Trophoblast cell (in vitro differentiated cells and primary cell): Measurements from ENCODE around the gene SHISA4.

ENCODE experiments used
- DNase-seq, 2 donors: peaks; one replicate each; pipeline ENCODE4 v3.0.0-alpha.2; 2016
- H2AFZ ChIP-seq: 2 replicates; pipeline ENCODE4 v1.6.1; 2013; ENCODE audit warnings: low read length, moderate library complexity, mild to moderate bottlenecking; ENCODE audit not compliant: insufficient read depth, poor library complexity
- H2AK5ac ChIP-seq: 2 replicates; pipeline ENCODE4 v1.6.1; 2013; ENCODE audit warnings: mild to moderate bottlenecking, low read length
- H2BK120ac ChIP-seq: 2 replicates; pipeline ENCODE4 v1.6.1; 2013; ENCODE audit warnings: low read length, mild to moderate bottlenecking, moderate library complexity; ENCODE audit not compliant: insufficient read depth, poor library complexity
- H2BK12ac ChIP-seq: 2 replicates; pipeline ENCODE4 v1.6.1; 2013; ENCODE audit warnings: mild to moderate bottlenecking, low read length, moderate library complexity
- H2BK5ac ChIP-seq: 2 replicates; pipeline ENCODE4 v1.6.1; 2013; ENCODE audit warnings: low read length, low read depth, moderate library complexity, mild to moderate bottlenecking; ENCODE audit not compliant: poor library complexity
- H3K14ac ChIP-seq: 2 replicates; pipeline ENCODE4 v1.6.1; 2013; ENCODE audit warnings: mild to moderate bottlenecking, low read length
- H3K18ac ChIP-seq: 2 replicates; pipeline ENCODE4 v1.6.1; 2013; ENCODE audit warnings: mild to moderate bottlenecking, low read length
- H3K23ac ChIP-seq: 2 replicates; pipeline ENCODE4 v1.6.1; 2013; ENCODE audit warnings: low read length
- H3K27ac ChIP-seq: 2 replicates; pipeline ENCODE4 v1.5.1; 2013; ENCODE audit warnings: low read depth, mild to moderate bottlenecking, inconsistent platforms, low read length, moderate library complexity
- H3K27me3 ChIP-seq: 2 replicates; pipeline ENCODE4 v1.6.1; 2013; ENCODE audit warnings: inconsistent platforms, mild to moderate bottlenecking, low read length, moderate library complexity; ENCODE audit not compliant: insufficient read depth
- H3K36me3 ChIP-seq, 2 experiments: 1 replicate in 1 of 2; 2 replicates in 1 of 2; pipeline ENCODE4 v1.6.1; 2013; ENCODE audit warnings: low read length in 2 of 2, mild to moderate bottlenecking in 2 of 2, moderate library complexity in 1 of 2; ENCODE audit not compliant: insufficient read depth in 2 of 2, control insufficient read depth in 1 of 2
- H3K4ac ChIP-seq: 2 replicates; pipeline ENCODE4 v1.6.1; 2013; ENCODE audit warnings: low read depth, mild to moderate bottlenecking, low read length, moderate library complexity
- H3K4me1 ChIP-seq, 2 experiments: 1 replicate in 1 of 2; 2 replicates in 1 of 2; pipeline ENCODE4 v1.6.1; 2013; ENCODE audit warnings: low read length in 2 of 2, mild to moderate bottlenecking in 2 of 2, moderate library complexity in 1 of 2; ENCODE audit not compliant: insufficient read depth in 2 of 2, control insufficient read depth in 1 of 2
- H3K4me2 ChIP-seq: 2 replicates; pipeline ENCODE4 v1.6.1; 2013; ENCODE audit warnings: inconsistent platforms, mild to moderate bottlenecking, low read length, moderate library complexity
- H3K4me3 ChIP-seq: 2 replicates; pipeline ENCODE4 v1.5.1; 2013; ENCODE audit warnings: mild to moderate bottlenecking, low read depth, low read length, inconsistent platforms
- H3K79me1 ChIP-seq: one replicate; pipeline ENCODE4 v1.6.1; 2013; ENCODE audit warnings: low read length
- H3K79me2 ChIP-seq: 2 replicates; pipeline ENCODE4 v1.6.1; 2013; ENCODE audit warnings: low read length, mild to moderate bottlenecking; ENCODE audit not compliant: control insufficient read depth, insufficient read depth, poor library complexity
- H3K9ac ChIP-seq: 2 replicates; pipeline ENCODE4 v1.6.1; 2013; ENCODE audit warnings: mild to moderate bottlenecking, low read length
- H3K9me3 ChIP-seq: 2 replicates; pipeline ENCODE4 v1.6.1; 2013; ENCODE audit warnings: low read depth, mild to moderate bottlenecking, control low read depth, inconsistent platforms, low read length; ENCODE audit not compliant: insufficient read depth
- H4K12ac ChIP-seq: 2 replicates; pipeline ENCODE4 v1.6.1; 2013; ENCODE audit warnings: low read depth, mild to moderate bottlenecking, low read length, moderate library complexity
- H4K8ac ChIP-seq: 2 replicates; pipeline ENCODE4 v1.6.1; 2013; ENCODE audit warnings: low read depth, mild to moderate bottlenecking, low read length, moderate library complexity
- H4K91ac ChIP-seq: one replicate; pipeline ENCODE4 v1.6.1; 2013; ENCODE audit warnings: low read depth, mild to moderate bottlenecking, low read length, moderate library complexity
- WGBS: extraction: QIAGEN DNeasy Blood & Tissue Kit; methylation state at CpG from one replicate; pipeline ENCODE4 v1.1.7; 2013; ENCODE audit warnings: missing lambda C conversion rate; ENCODE audit not compliant: insufficient read length, insufficient coverage; ENCODE audit errors: extremely low coverage; 5-methylcytosine and 5-hydroxymethylcytosine counted together

SHISA4 gene

DNA sequence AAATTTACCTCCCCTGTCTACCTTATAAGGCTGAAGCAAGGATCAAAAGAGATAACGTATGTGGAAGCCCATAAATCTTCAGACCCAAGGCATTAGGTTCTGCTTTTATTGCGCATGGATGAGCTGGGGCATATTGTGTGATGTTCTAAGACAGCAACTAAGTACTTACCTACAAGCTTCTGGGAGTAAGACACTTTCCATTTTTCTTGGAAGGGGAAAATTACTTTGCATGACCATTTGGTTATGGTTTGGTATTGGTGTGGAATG lies 36.5 kb downstream of the SHISA4 start:
- Histone ChIP-seq H2AFZ (no peak overlapping the region), H2AK5ac (no peak overlapping the region), H2BK12ac (no peak overlapping the region), H4K12ac (no peak overlapping the region), H3K9ac (no peak overlapping the region), H3K4me3 (no peak overlapping the region), H3K4ac (no peak overlapping the region), H3K23ac (no peak overlapping the region), H3K79me2 (no peaks in the 10 kb centered on the region), H2BK120ac (no peak overlapping the region), H4K91ac (no peak overlapping the region), H3K27ac (no peak overlapping the region), H3K4me2 (no peak overlapping the region), H3K9me3 (peaks cover 2% of the 10 kb centered on the region), H3K79me1 (no peaks in the 10 kb centered on the region), H3K4me1 (no peaks in the 10 kb centered on the region), H2BK5ac (no peak overlapping the region), H3K36me3 (no peaks in the 10 kb centered on the region), H3K18ac (no peak overlapping the region), H3K27me3 (no peaks in the 10 kb centered on the region), H4K8ac (no peak overlapping the region), H3K14ac (no peak overlapping the region)
- DNase-seq: no peak
- no CpG with 5 or more reads among the region's 2 CpGs for WGBS

DNA sequence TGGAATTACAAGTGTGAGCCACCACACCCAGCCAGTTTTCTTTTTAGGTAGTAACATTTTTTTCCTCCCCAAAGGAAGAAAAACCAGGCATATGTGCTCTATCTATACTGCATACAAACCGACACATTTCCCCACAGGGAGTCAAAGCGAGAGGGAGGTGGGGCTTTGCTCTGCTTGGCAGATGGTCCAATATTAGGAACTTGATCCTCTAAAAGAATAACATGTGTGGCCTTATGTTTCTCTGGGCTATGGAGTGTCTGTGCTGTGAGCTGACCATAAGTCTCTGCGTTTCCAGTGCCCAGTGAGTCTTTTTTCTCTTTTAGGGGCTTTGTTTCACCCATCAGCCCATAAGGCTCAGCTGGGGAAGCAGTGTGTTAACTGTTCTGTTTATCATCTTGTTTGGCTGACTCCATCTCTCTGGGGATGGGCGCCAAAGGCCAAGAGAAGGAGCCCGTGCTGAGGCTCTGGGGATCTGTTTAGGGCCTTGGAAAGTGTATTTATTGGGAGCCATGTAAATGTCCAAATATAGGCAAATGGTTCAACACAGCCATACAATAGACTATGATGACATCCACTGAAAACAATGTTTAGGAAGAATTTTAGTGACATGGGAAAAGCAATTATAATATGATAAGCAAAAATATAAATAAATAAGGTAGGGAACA lies 37.4 kb downstream of the SHISA4 start:
- H3K79me1 ChIP-seq: no peaks in the 10 kb centered on the region
- H2AFZ ChIP-seq: no peak overlapping the region
- no peak for DNase-seq
- H4K91ac ChIP-seq: no peak overlapping the region
- no peak overlapping the region for H3K4me3 ChIP-seq
- H2BK12ac ChIP-seq: no peak overlapping the region
- H3K9me3 ChIP-seq: peaks cover 2% of the 10 kb centered on the region
- H2BK5ac ChIP-seq: no peak overlapping the region
- no peaks in the 10 kb centered on the region for H3K79me2 ChIP-seq
- no peak overlapping the region for H3K14ac ChIP-seq
- no peak overlapping the region for H3K4me2 ChIP-seq
- no peak overlapping the region for H3K4ac ChIP-seq
- no CpG with 5 or more reads among the region's 5 CpGs for WGBS
- H3K18ac ChIP-seq: no peak overlapping the region
- no peak overlapping the region for H4K12ac ChIP-seq
- peak overlapping the region; percentile 52 for H4K8ac ChIP-seq
- H2AK5ac ChIP-seq: no peak overlapping the region
- no peaks in the 10 kb centered on the region for H3K27me3 ChIP-seq
- no peak overlapping the region for H3K9ac ChIP-seq
- H2BK120ac ChIP-seq: no peak overlapping the region
- H3K36me3 ChIP-seq: no peaks in the 10 kb centered on the region
- no peaks in the 10 kb centered on the region for H3K4me1 ChIP-seq
- H3K27ac ChIP-seq: no peak overlapping the region
- H3K23ac ChIP-seq: no peak overlapping the region

DNA sequence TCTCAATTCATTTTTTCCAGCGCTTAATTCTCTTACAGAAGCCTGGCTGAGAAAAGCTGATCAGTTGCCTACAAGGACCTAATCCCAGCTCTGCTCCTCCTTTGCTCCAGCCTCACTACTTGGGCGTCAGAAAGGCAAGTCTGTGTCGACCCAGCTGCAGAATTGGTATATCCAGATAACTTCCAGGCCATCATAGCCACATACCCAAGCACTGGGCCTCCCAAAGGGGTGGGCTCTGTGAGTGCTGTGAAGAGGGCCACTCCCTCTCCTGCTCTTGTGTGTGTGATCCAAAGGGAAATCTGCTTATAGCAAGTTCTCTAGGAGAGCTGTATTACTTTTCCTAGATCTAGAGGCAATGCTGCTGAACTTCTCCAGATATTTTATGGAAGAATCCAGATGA lies 39.6 kb downstream of the SHISA4 start:
- H3K18ac ChIP-seq: no peak overlapping the region
- no peak overlapping the region for H4K12ac ChIP-seq
- H3K79me2 ChIP-seq: no peaks in the 10 kb centered on the region
- no peak overlapping the region for H4K91ac ChIP-seq
- no peak overlapping the region for H3K4me3 ChIP-seq
- H3K79me1 ChIP-seq: no peaks in the 10 kb centered on the region
- H3K4me1 ChIP-seq: no peaks in the 10 kb centered on the region
- no peak overlapping the region for H3K9ac ChIP-seq
- H3K4me2 ChIP-seq: no peak overlapping the region
- no peak overlapping the region for H3K23ac ChIP-seq
- H4K8ac ChIP-seq: no peak overlapping the region
- no peak overlapping the region for H3K27ac ChIP-seq
- no peaks in the 10 kb centered on the region for H3K36me3 ChIP-seq
- no peaks in the 10 kb centered on the region for H3K9me3 ChIP-seq
- no peak overlapping the region for H2BK5ac ChIP-seq
- no CpG with 5 or more reads among the region's 3 CpGs for WGBS
- no peak overlapping the region for H2BK12ac ChIP-seq
- no peak overlapping the region for H2BK120ac ChIP-seq
- H3K27me3 ChIP-seq: no peaks in the 10 kb centered on the region
- DNase-seq: no peak
- H2AK5ac ChIP-seq: no peak overlapping the region
- H3K4ac ChIP-seq: no peak overlapping the region
- H3K14ac ChIP-seq: no peak overlapping the region
- H2AFZ ChIP-seq: no peak overlapping the region

DNA sequence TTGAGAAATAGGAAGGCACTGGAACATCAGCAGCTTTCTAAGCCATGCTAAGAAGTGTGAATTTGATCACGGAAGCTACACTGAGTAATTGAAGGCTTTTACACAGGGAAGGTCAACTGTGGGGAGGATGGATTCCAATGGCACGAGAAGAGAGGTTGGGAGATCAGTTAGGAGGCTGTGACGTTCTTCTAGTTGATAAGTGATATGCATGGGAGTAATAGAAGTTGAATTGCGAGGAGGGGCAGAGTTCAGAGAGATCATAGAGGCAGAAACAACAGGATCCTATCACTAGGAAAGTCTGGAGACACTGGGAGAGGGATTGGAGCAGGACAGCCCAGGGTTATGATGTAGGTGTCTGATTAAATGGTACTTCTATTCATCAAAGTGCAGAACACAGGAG lies 41.4 kb downstream of the SHISA4 start:
- H3K27me3 ChIP-seq: no peaks in the 10 kb centered on the region
- H4K12ac ChIP-seq: no peak overlapping the region
- H3K9ac ChIP-seq: no peak overlapping the region
- no peak overlapping the region for H2BK12ac ChIP-seq
- no peaks in the 10 kb centered on the region for H3K79me1 ChIP-seq
- H2AK5ac ChIP-seq: no peak overlapping the region
- no peak for DNase-seq
- no peak overlapping the region for H3K4me3 ChIP-seq
- H3K4ac ChIP-seq: no peak overlapping the region
- no peak overlapping the region for H4K8ac ChIP-seq
- no peaks in the 10 kb centered on the region for H3K9me3 ChIP-seq
- H3K18ac ChIP-seq: no peak overlapping the region
- no peak overlapping the region for H3K4me2 ChIP-seq
- H3K79me2 ChIP-seq: no peaks in the 10 kb centered on the region
- H3K4me1 ChIP-seq: peaks cover 0 to 2% of the 10 kb centered on the region in 2 experiments
- H3K23ac ChIP-seq: no peak overlapping the region
- H3K14ac ChIP-seq: no peak overlapping the region
- no peak overlapping the region for H3K27ac ChIP-seq
- no peaks in the 10 kb centered on the region for H3K36me3 ChIP-seq
- no peak overlapping the region for H2BK5ac ChIP-seq
- H4K91ac ChIP-seq: no peak overlapping the region
- H2AFZ ChIP-seq: no peak overlapping the region
- H2BK120ac ChIP-seq: no peak overlapping the region
- no CpG with 5 or more reads among the region's 4 CpGs for WGBS
